Measurements from ENCODE around the gene SLC25A31. TPM values are rescaled to one million over a fixed set of nuclear protein-coding genes. Genes with fewer than 3 reads are reported as not detected.

The SLC25A31 gene
- polyA plus RNA-seq, 1 donor (not counting 4 experiments of a cell fraction or from before 2014, with no cell fraction given): not detected

DNA sequence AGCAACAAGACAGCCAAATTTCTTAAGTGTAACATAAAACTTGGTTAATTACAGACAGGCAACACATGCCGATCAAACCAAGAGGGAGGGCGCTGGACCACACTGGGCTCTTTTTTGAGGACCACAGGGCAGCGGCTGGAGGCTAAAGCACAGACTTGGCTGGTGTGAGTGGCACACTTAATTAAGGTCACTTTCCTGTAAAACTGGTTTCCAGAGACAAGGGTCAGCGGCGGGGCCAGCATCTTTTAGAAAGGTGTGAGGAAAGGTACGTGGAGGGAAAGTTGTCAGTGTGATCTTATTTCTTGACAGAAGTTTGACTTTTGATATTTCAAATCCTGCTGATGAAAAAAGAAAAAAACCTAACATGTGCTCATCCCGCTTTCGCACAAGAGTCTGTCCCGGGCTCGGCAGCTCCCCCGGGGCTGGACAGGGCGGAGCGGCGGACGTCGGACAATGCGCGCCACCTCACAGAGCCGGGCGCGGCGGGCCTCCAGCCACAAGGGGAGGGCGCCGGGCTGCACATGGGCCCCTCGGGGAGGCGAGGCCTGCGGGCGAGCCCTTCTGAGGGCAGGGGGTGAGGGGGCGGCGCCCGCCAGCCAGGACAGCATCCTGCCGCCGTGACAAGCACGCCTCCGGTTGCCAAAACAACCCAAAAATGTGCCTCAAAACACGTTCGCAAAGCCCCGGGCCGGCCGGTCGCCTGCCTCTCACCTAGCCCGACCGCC lies 51.3 kb downstream of the SLC25A31 start:
- Histone ChIP-seq H3K4me3 (ENCODE audit: control insufficient read depth in 2 of 3, extremely low read depth in 1 of 3, insufficient read depth in 2 of 3, low read depth in 1 of 3, low read length in 3 of 3) (peak overlapping the region; percentile 55 to 98 (median 93)), H3K79me2 (ENCODE audit: control insufficient read depth, insufficient read depth, low read length) (peaks cover 28% of the 10 kb centered on the region), H3K27me3 (ENCODE audit: control insufficient read depth, extremely low read depth, insufficient read depth, low read length) (no peaks in the 10 kb centered on the region), H2AFZ (ENCODE audit: control insufficient read depth, low read length) (peak overlapping the region; percentile 83), H3K9me3 (ENCODE audit: control insufficient read depth, low read depth, low read length) (no peaks in the 10 kb centered on the region), H3K27ac (ENCODE audit: control insufficient read depth, insufficient read depth, low read length) (peak overlapping the region; percentile 99), H4K20me1 (ENCODE audit: control insufficient read depth, extremely low read depth, insufficient read depth, low read length) (no peaks in the 10 kb centered on the region), H3K9ac (ENCODE audit: control insufficient read depth, extremely low read depth, insufficient read depth, low read length) (peak overlapping the region; percentile 99), H3K4me1 (ENCODE audit: control insufficient read depth, extremely low read depth, insufficient read depth, low read length) (no peaks in the 10 kb centered on the region), H3K4me2 (ENCODE audit: control insufficient read depth, extremely low read depth, insufficient read depth, low read depth, low read length) (peak overlapping the region; percentile 95), H3K36me3 (ENCODE audit: control insufficient read depth in 2 of 2, extremely low read depth in 1 of 2, insufficient read depth in 2 of 2, low read length in 2 of 2) (no peaks in the 10 kb centered on the region), H3K9me1 (ENCODE audit: control insufficient read depth, extremely low read depth, insufficient read depth, low read length) (no peaks in the 10 kb centered on the region)
- TF ChIP-seq EZH2 (IDR thresholded peaks at IDR 0.05; ENCODE audit: low read length): no peak
- TF ChIP-seq, protein P1, sequence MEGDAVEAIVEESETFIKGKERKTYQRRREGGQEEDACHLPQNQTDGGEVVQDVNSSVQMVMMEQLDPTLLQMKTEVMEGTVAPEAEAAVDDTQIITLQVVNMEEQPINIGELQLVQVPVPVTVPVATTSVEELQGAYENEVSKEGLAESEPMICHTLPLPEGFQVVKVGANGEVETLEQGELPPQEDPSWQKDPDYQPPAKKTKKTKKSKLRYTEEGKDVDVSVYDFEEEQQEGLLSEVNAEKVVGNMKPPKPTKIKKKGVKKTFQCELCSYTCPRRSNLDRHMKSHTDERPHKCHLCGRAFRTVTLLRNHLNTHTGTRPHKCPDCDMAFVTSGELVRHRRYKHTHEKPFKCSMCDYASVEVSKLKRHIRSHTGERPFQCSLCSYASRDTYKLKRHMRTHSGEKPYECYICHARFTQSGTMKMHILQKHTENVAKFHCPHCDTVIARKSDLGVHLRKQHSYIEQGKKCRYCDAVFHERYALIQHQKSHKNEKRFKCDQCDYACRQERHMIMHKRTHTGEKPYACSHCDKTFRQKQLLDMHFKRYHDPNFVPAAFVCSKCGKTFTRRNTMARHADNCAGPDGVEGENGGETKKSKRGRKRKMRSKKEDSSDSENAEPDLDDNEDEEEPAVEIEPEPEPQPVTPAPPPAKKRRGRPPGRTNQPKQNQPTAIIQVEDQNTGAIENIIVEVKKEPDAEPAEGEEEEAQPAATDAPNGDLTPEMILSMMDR (optimal IDR thresholded peaks at IDR 0.05 in 1 of 3, IDR thresholded peaks at IDR 0.05 in 1 of 3, conservative IDR thresholded peaks at IDR 0.05 in 1 of 3; ENCODE audit: extremely low read depth in 1 of 3, insufficient read depth in 2 of 3, low read length in 3 of 3): no peak
- DNase-seq (ENCODE audit: low read depth, low spot score): no peak
- dilution Hi-C loops (cut with MboI; ENCODE audit: extremely low pct_ligation_motif_present, low sequenced_read_pairs): no loop called here
- no peak for FAIRE-seq

DNA sequence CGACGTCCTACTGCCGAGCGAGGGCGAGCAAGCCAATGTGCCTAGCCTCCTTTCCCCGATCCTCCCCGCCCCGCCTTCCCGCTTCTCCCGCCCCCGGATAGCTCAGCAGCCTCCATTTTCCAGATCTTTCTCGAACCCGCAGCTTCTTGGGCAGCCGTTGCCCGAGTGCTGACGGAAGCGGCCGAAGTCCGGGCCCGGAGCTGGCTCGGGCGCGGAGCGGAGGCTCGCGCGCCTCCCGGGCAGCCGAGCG lies 51.8 kb downstream of the SLC25A31 start:
- Histone ChIP-seq H2AFZ (ENCODE audit: control insufficient read depth, low read length) (peak overlapping the region; percentile 83), H3K9me3 (ENCODE audit: control insufficient read depth, low read depth, low read length) (no peaks in the 10 kb centered on the region), H3K36me3 (ENCODE audit: control insufficient read depth in 2 of 2, extremely low read depth in 1 of 2, insufficient read depth in 2 of 2, low read length in 2 of 2) (no peaks in the 10 kb centered on the region), H3K79me2 (ENCODE audit: control insufficient read depth, insufficient read depth, low read length) (peaks cover 31% of the 10 kb centered on the region), H3K9ac (ENCODE audit: control insufficient read depth, extremely low read depth, insufficient read depth, low read length) (peak overlapping the region; percentile 99), H3K9me1 (ENCODE audit: control insufficient read depth, extremely low read depth, insufficient read depth, low read length) (no peaks in the 10 kb centered on the region), H3K4me3 (ENCODE audit: control insufficient read depth in 2 of 3, extremely low read depth in 1 of 3, insufficient read depth in 2 of 3, low read depth in 1 of 3, low read length in 3 of 3) (peak overlapping the region; percentile 55 to 98 (median 93)), H3K27ac (ENCODE audit: control insufficient read depth, insufficient read depth, low read length) (peak overlapping the region; percentile 99), H3K27me3 (ENCODE audit: control insufficient read depth, extremely low read depth, insufficient read depth, low read length) (no peaks in the 10 kb centered on the region), H3K4me2 (ENCODE audit: control insufficient read depth, extremely low read depth, insufficient read depth, low read depth, low read length) (peak overlapping the region; percentile 95), H3K4me1 (ENCODE audit: control insufficient read depth, extremely low read depth, insufficient read depth, low read length) (no peaks in the 10 kb centered on the region), H4K20me1 (ENCODE audit: control insufficient read depth, extremely low read depth, insufficient read depth, low read length) (no peaks in the 10 kb centered on the region)
- TF ChIP-seq EZH2 (IDR thresholded peaks at IDR 0.05; ENCODE audit: low read length): no peak
- TF ChIP-seq, protein P1 (optimal IDR thresholded peaks at IDR 0.05 in 1 of 3, IDR thresholded peaks at IDR 0.05 in 1 of 3, conservative IDR thresholded peaks at IDR 0.05 in 1 of 3; ENCODE audit: extremely low read depth in 1 of 3, insufficient read depth in 2 of 3, low read length in 3 of 3): no peak
- DNase-seq (ENCODE audit: low read depth, low spot score): no peak
- dilution Hi-C loops (cut with MboI; ENCODE audit: extremely low pct_ligation_motif_present, low sequenced_read_pairs): no loop called here
- FAIRE-seq: no peak

Measured in keratinocyte (primary cell).